H1 (cell line): ENCODE results near the gene TAPT1. TPM values are rescaled to one million over a fixed set of nuclear protein-coding genes. Genes with fewer than 3 reads are reported as not detected.

Experiments
- CTCF ChIA-PET: fragments of 300-600 bp; sonication (Branson Sonifier 250); formaldehyde crosslinking; loops from one replicate; lab custom pipeline; 2021; ENCODE audit not compliant: partially characterized antibody; lab: Charles Lee
- POLR2A ChIA-PET: fragments of 300-600 bp; sonication (Branson Sonifier 250); formaldehyde crosslinking; loops from one replicate; lab custom pipeline; 2021; ENCODE audit warnings: inconsistent platforms; ENCODE audit not compliant: partially characterized antibody; lab: Charles Lee
- DNase-seq, 2 experiments: peaks; one replicate each; pipeline versions ENCODE4 v3.0.0 to v3.0.0-alpha.2; 2010 to 2022; ENCODE audit warnings: low spot score in 2 of 2, low read depth in 1 of 2, mixed read lengths in 1 of 2
- FAIRE-seq: peaks from 2 replicates; lab custom pipeline; 2011; peaks lifted over from hg19 to GRCh38; lab: Jason Lieb, UNC
- H2AFZ ChIP-seq: 2 replicates; pipeline ENCODE4 v1.8.1; 2012; ENCODE audit warnings: low read length, inconsistent platforms
- H2AK5ac ChIP-seq: 2 replicates; pipeline ENCODE4 v1.6.1; 2013; ENCODE audit warnings: low read depth, low read length
- H2BK120ac ChIP-seq: replicated peaks from 2 replicates; pipeline ENCODE3; 2013; ENCODE audit warnings: low read depth, low read length, inconsistent platforms
- H2BK12ac ChIP-seq: 2 replicates; pipeline ENCODE4 v1.6.1; 2013; ENCODE audit warnings: low read depth, low read length
- H2BK15ac ChIP-seq: 2 replicates; pipeline ENCODE4 v1.6.1; 2013; ENCODE audit warnings: low read length
- H2BK20ac ChIP-seq: 2 replicates; pipeline ENCODE4 v1.6.1; 2013; ENCODE audit warnings: low read length
- H2BK5ac ChIP-seq: 2 replicates; pipeline ENCODE4 v1.6.1; 2013; ENCODE audit warnings: low read depth, low read length
- H3K14ac ChIP-seq: 2 replicates; pipeline ENCODE4 v1.6.1; 2013; ENCODE audit warnings: inconsistent platforms; ENCODE audit not compliant: insufficient read length
- H3K18ac ChIP-seq: 2 replicates; pipeline ENCODE4 v1.6.1; 2013; ENCODE audit warnings: low read length; ENCODE audit errors: extremely low read depth
- H3K23ac ChIP-seq: 2 replicates; pipeline ENCODE4 v1.6.1; 2013; ENCODE audit warnings: inconsistent platforms; ENCODE audit not compliant: insufficient read length
- H3K23me2 ChIP-seq: 2 replicates; pipeline ENCODE4 v1.6.1; 2013; ENCODE audit warnings: low read depth, low read length
- H3K27ac ChIP-seq: 2 replicates; pipeline ENCODE4 v1.6.1; 2011; ENCODE audit warnings: low read depth, low read length, inconsistent platforms
- H3K27me3 ChIP-seq, 4 experiments: replicated peaks in 1 of 4; 1 replicate in 1 of 4; 2 replicates in 3 of 4; pipeline versions ENCODE4 v1.6.1 to v1.8.1; 2011 to 2013; ENCODE audit warnings: low read length in 3 of 4, mild to moderate bottlenecking in 3 of 4, inconsistent platforms in 2 of 4, mixed read lengths in 2 of 4, moderate library complexity in 1 of 4; ENCODE audit not compliant: control insufficient read depth in 3 of 4, insufficient read depth in 3 of 4; ENCODE audit errors: extremely low read depth in 1 of 4
- H3K36me3 ChIP-seq, 4 experiments: 2 replicates each; pipeline versions ENCODE4 v1.6.1 to v1.8.1; 2011 to 2013; ENCODE audit warnings: mild to moderate bottlenecking in 4 of 4, low read length in 3 of 4, moderate library complexity in 2 of 4, control low read depth in 1 of 4, inconsistent platforms in 1 of 4; ENCODE audit not compliant: insufficient read depth in 4 of 4, control insufficient read depth in 2 of 4
- H3K4ac ChIP-seq: replicated peaks from 2 replicates; pipeline ENCODE3; 2013; ENCODE audit warnings: low read length, low read depth, mixed read lengths, inconsistent platforms; ENCODE audit not compliant: insufficient read length
- H3K4me1 ChIP-seq, 4 experiments: replicated peaks in 1 of 4; 1 replicate in 1 of 4; 2 replicates in 3 of 4; pipeline versions ENCODE4 v1.6.1 to v1.8.1; 2011 to 2013; ENCODE audit warnings: low read length in 3 of 4, inconsistent platforms in 2 of 4, mixed read lengths in 1 of 4; ENCODE audit not compliant: insufficient read depth in 4 of 4, control insufficient read depth in 3 of 4
- H3K4me2 ChIP-seq, 2 experiments: 2 replicates each; pipeline versions ENCODE4 v1.6.1 to v1.8.1; 2011 to 2013; ENCODE audit warnings: low read depth in 2 of 2, low read length in 2 of 2, control low read depth in 1 of 2, inconsistent platforms in 1 of 2, mild to moderate bottlenecking in 1 of 2; ENCODE audit not compliant: insufficient read depth in 1 of 2
- H3K4me3 ChIP-seq, 4 experiments: fragments of 200-600, 300-600 bp in 1 of 4; sonication (generic), shearing (Covaris generic), sonication (Bioruptor Twin) in 1 of 4; 2 replicates each; pipeline versions ENCODE4 v1.5.1 to v1.8.1; 2011 to 2016; ENCODE audit warnings: low read length in 4 of 4, low read depth in 3 of 4, control low read depth in 2 of 4, inconsistent platforms in 2 of 4, mild to moderate bottlenecking in 2 of 4, mixed read lengths in 1 of 4, moderate library complexity in 1 of 4; ENCODE audit not compliant: insufficient read depth in 2 of 4; ENCODE audit errors: extremely low read depth in 1 of 4
- H3K56ac ChIP-seq: replicated peaks from 2 replicates; pipeline ENCODE3; 2013; ENCODE audit warnings: low read depth, mild to moderate bottlenecking, mixed read lengths, low read length, inconsistent platforms; ENCODE audit not compliant: insufficient read length
- H3K79me1 ChIP-seq: 2 replicates; pipeline ENCODE4 v1.6.1; 2013; ENCODE audit warnings: low read depth, low read length, control low read depth
- H3K79me2 ChIP-seq, 2 experiments: 2 replicates each; pipeline versions ENCODE4 v1.6.1 to v1.8.1; 2012 to 2013; ENCODE audit warnings: low read length in 2 of 2, mild to moderate bottlenecking in 2 of 2, inconsistent platforms in 1 of 2; ENCODE audit not compliant: insufficient read depth in 2 of 2, control insufficient read depth in 1 of 2
- H3K9ac ChIP-seq, 4 experiments: replicated peaks in 1 of 4; 1 replicate in 1 of 4; 2 replicates in 3 of 4; pipeline versions ENCODE4 v1.6.1 to v1.8.1; 2011 to 2013; ENCODE audit warnings: low read depth in 3 of 4, low read length in 3 of 4, control low read depth in 2 of 4, mild to moderate bottlenecking in 2 of 4, moderate library complexity in 2 of 4, inconsistent platforms in 1 of 4; ENCODE audit errors: extremely low read depth in 1 of 4
- H3K9me3 ChIP-seq, 2 experiments: 2 replicates each; pipeline versions ENCODE4 v1.6.1 to v1.8.1; 2012 to 2013; ENCODE audit warnings: mild to moderate bottlenecking in 2 of 2, moderate library complexity in 2 of 2, control low read depth in 1 of 2, inconsistent platforms in 1 of 2, low read depth in 1 of 2, low read length in 1 of 2, mixed read lengths in 1 of 2; ENCODE audit not compliant: insufficient read depth in 2 of 2
- H4K20me1 ChIP-seq, 2 experiments: replicated peaks in 1 of 2; 2 replicates each; pipeline versions ENCODE3 to v1.8.1; 2011 to 2013; ENCODE audit warnings: inconsistent platforms in 2 of 2, low read length in 2 of 2, mild to moderate bottlenecking in 1 of 2; ENCODE audit not compliant: insufficient read depth in 2 of 2, control insufficient read depth in 1 of 2
- H4K5ac ChIP-seq: 2 replicates; pipeline ENCODE4 v1.6.1; 2013; ENCODE audit warnings: low read length, low read depth, mixed read lengths, inconsistent platforms; ENCODE audit not compliant: insufficient read length
- H4K8ac ChIP-seq: 2 replicates; pipeline ENCODE4 v1.8.0; 2013; ENCODE audit warnings: mild to moderate bottlenecking, moderate library complexity, low read length, inconsistent platforms; ENCODE audit not compliant: insufficient read depth; ENCODE audit errors: extremely low read depth
- H4K91ac ChIP-seq: replicated peaks from 2 replicates; pipeline ENCODE3; 2013; ENCODE audit warnings: low read length, mixed read lengths, inconsistent platforms; ENCODE audit not compliant: insufficient read length
- ASH2L ChIP-seq: fragments of 200-600, 300-600 bp; sonication (generic); IDR thresholded peaks from one replicate; pipeline ENCODE4 v1.7.1; 2017; ENCODE audit warnings: low read length
- BCL11A ChIP-seq, 2 experiments: IDR thresholded peaks; one replicate each; pipeline ENCODE4 v1.6.1; 2011; ENCODE audit warnings: low read depth in 2 of 2, low read length in 2 of 2, mild to moderate bottlenecking in 2 of 2
- EGR1 ChIP-seq: IDR thresholded peaks from 2 replicates; pipeline ENCODE4 v1.6.1; 2011; ENCODE audit warnings: low read depth, low read length, borderline replicate concordance
- FOSL1 ChIP-seq: IDR thresholded peaks from 2 replicates; pipeline ENCODE4 v1.6.1; 2011; ENCODE audit warnings: mild to moderate bottlenecking, low read depth, low read length, moderate library complexity; ENCODE audit not compliant: insufficient read depth
- PHF8 ChIP-seq: fragments of 200-600 bp; sonication (generic); conservative IDR thresholded peaks from 2 replicates; pipeline ENCODE4 v1.7.1; 2012; ENCODE audit warnings: low read depth, mild to moderate bottlenecking, inconsistent platforms, low read length, moderate library complexity
- POLR2A ChIP-seq, 2 experiments: IDR thresholded peaks; 1 replicate in 1 of 2; 2 replicates in 1 of 2; pipeline ENCODE4 v1.6.1; 2011; ENCODE audit warnings: low read depth in 2 of 2, low read length in 2 of 2, mild to moderate bottlenecking in 2 of 2; ENCODE audit errors: control extremely low read depth in 1 of 2
- RNF2 ChIP-seq: fragments of 200-900, 300-1000 bp; sonication (generic); IDR thresholded peaks from 2 replicates; pipeline ENCODE4 v1.7.1; 2016; ENCODE audit warnings: borderline replicate concordance, low read depth, mild to moderate bottlenecking, antibody characterized with exemption, low read length; ENCODE audit not compliant: poor library complexity, severe bottlenecking; ENCODE audit errors: missing control alignments
- SIRT6 ChIP-seq: IDR thresholded peaks from one replicate; pipeline ENCODE4 v1.7.1; 2012; ENCODE audit warnings: low read length, inconsistent platforms
- TAF1 ChIP-seq: IDR thresholded peaks from 2 replicates; pipeline ENCODE4 v1.6.1; 2011; ENCODE audit warnings: mild to moderate bottlenecking, low read depth, low read length
- TEAD4 ChIP-seq: IDR thresholded peaks from 2 replicates; pipeline ENCODE4 v1.6.1; 2012; ENCODE audit warnings: low read depth, low read length, inconsistent platforms, mixed read lengths
- YY1 ChIP-seq: IDR thresholded peaks from 2 replicates; pipeline ENCODE4 v1.6.1; 2011; ENCODE audit warnings: low read depth, mild to moderate bottlenecking, low read length
- WGBS, 2 experiments: shearing (Covaris generic) in 1 of 2; methylation state at CpG; one replicate each; pipeline versions ENCODE4 v1.1.6 to v1.1.7; 2013 to 2015; ENCODE audit warnings: low lambda C conversion rate in 2 of 2, mixed read lengths in 2 of 2, inconsistent platforms in 1 of 2, low coverage in 1 of 2, missing lambda C conversion rate in 1 of 2; ENCODE audit not compliant: insufficient replicate concordance in 2 of 2, insufficient coverage in 1 of 2, insufficient read length in 1 of 2; ENCODE audit errors: extremely low coverage in 1 of 2, missing lambda C conversion rate in 1 of 2; 5-methylcytosine and 5-hydroxymethylcytosine counted together
- polyA plus RNA-seq, 7 experiments: library from polyadenylated mRNA; depleted of rRNA in 3 of 7; stranded (reverse) in 5 of 7; unstranded in 2 of 7; fragments of >200 nt in 5 of 7; fragments of 200-250 nt in 2 of 7; gene quantifications; 1 replicate in 5 of 7; 2 replicates in 1 of 7; 4 replicates in 1 of 7; pipeline versions ENCODE4 v1.2.1 to v1.2.3, GENCODE V29; 2011 to 2013; ENCODE audit warnings: missing spikeins in 2 of 7, mixed read lengths in 2 of 7
- total RNA-seq: library from RNA; stranded (reverse); fragmentation: NEBNext Ultra II Directional; extraction: Animal tissue kit (Norgen Biotek cat#: 25700); gene quantifications from 2 replicates; pipeline ENCODE4 v1.2.1, GENCODE V29; 2021

Gene TAPT1
- total and polyA plus RNA-seq, 2 of the 8 experiments (the other 6 are each of a cell fraction or from before 2014, with no cell fraction given) = 4.2 to 15.3 TPM

DNA sequence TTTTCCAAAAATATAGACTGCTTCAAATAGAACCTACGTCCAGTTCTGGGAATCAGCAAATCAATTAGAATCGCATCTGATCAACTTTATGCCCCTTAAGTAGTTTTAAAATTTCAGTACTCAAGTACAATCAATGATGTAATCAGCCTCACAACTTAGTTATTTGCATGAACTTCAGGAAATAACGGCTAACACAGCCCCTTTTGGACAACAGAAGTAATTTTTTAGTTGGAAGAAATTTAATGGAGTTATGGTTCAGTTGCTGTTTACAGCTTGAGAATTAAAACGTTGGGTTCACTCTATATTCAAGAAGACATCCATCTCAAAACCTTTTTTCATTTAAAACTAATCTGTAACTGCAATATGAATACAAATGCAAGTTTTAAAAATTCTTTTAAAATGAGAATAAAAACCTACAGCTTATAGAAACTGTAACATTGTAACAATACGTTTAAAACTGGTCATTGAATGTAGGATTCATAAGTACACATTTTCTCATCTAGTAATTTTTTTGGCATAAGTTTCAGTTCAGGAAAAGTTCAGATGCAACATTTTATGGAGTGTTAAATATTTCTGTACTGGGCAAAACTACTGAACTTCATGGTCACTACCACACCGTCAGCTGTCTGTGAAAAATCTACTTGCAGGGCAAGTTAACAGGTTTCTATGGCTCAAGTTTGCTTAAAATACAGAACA, 956 bp downstream of the TAPT1 start:
- no peak for TF ChIP-seq BCL11A (IDR thresholded peaks at IDR 0.05; ENCODE audit: low read depth in 2 of 2, low read length in 2 of 2)
- no peak for TF ChIP-seq TEAD4
- TF ChIP-seq YY1 = no peak
- no peak for TF ChIP-seq TAF1
- TF ChIP-seq ASH2L = no peak
- TF ChIP-seq SIRT6 = no peak
- no peak for TF ChIP-seq RNF2
- no peak for TF ChIP-seq POLR2A (IDR thresholded peaks at IDR 0.05; ENCODE audit: control extremely low read depth in 1 of 2, low read depth in 2 of 2, low read length in 2 of 2)
- no peak for TF ChIP-seq FOSL1
- no peak for TF ChIP-seq PHF8
- TF ChIP-seq EGR1 = no peak
- no peaks in the 10 kb centered on the region for H3K36me3 ChIP-seq
- 38% methylated on average over 6 of the region's 6 CpGs; no CpG with 5 or more reads in 1 of the 2 experiments for WGBS, 2 experiments
- peaks cover 3 to 4% of the 10 kb centered on the region in 2 experiments for H4K20me1 ChIP-seq
- H2AFZ ChIP-seq = no peak overlapping the region
- no peak overlapping the region for H3K56ac ChIP-seq
- H3K9me3 ChIP-seq = no peaks in the 10 kb centered on the region
- H2BK12ac ChIP-seq = no peak overlapping the region
- DNase-seq (no peak), FAIRE-seq (no peak)
- H3K4me2 ChIP-seq = peak overlapping the region; percentile 60 to 85
- no peak overlapping the region for H4K91ac ChIP-seq
- H2BK5ac ChIP-seq = no peak overlapping the region
- H4K8ac ChIP-seq = no peak overlapping the region
- H3K79me2 ChIP-seq = peaks cover 0 to 36% of the 10 kb centered on the region in 2 experiments; a peak in 2 of 4 replicates
- no peak overlapping the region for H2BK15ac ChIP-seq
- H3K9ac ChIP-seq = peak overlapping the region; percentile 46 to 81 (median 56); a peak in 6 of 7 replicates
- H3K14ac ChIP-seq = no peak overlapping the region
- ChIA-PET CTCF (interaction anchor here (1.1 to 3.1 kb wide), 5 partner anchors 17 to 29 kb away, joined by 3 to 13 read pairs (median 3); no protein-coding TSS in a partner anchor), POLR2A (interaction anchor here (1.3 kb wide), 1 partner anchor 143 kb away, joined by 3 read pairs; no protein-coding TSS in a partner anchor)
- H2BK120ac ChIP-seq = no peak overlapping the region
- H3K4me3 ChIP-seq = peak overlapping the region; percentile 56 to 74 (median 73)
- no peak overlapping the region for H2AK5ac ChIP-seq
- no peak overlapping the region for H3K23ac ChIP-seq
- H2BK20ac ChIP-seq = no peak overlapping the region
- H3K79me1 ChIP-seq = no peaks in the 10 kb centered on the region
- H3K4me1 ChIP-seq = peaks cover 2 to 9% (median 4%) of the 10 kb centered on the region in 4 experiments; a peak in 4 of 7 replicates
- H3K18ac ChIP-seq = no peak overlapping the region
- H3K4ac ChIP-seq = no peak overlapping the region
- peaks cover 8% of the 10 kb centered on the region; the same call in 1 of the 2 replicates for H3K23me2 ChIP-seq
- no peak overlapping the region for H4K5ac ChIP-seq
- no peaks in the 10 kb centered on the region for H3K27me3 ChIP-seq
- no peak overlapping the region for H3K27ac ChIP-seq
